SK-N-SH (cell line): Measurements from ENCODE around the gene NDRG2. TPM values are rescaled to one million over a fixed set of nuclear protein-coding genes. Genes with fewer than 3 reads are reported as not detected.

ENCODE experiments used
- CTCF ChIA-PET: fragments of 300-600, 350-600 bp; formaldehyde crosslinking; extraction: SDS; loops from one replicate; lab custom pipeline; 2021; lab: Yijun Ruan, JAX
- POLR2A ChIA-PET: fragments of 350-600 bp; sonication (Branson Sonifier 250); formaldehyde crosslinking; extraction: SDS; loops from one replicate; lab custom pipeline; 2020; ENCODE audit warnings: antibody characterized with exemption, inconsistent platforms; lab: Yijun Ruan, JAX
- DNase-seq: peaks from one replicate; pipeline ENCODE4 v3.0.0; 2012
- H2AFZ ChIP-seq: fragments of 200-600 bp; sonication (generic); 2 replicates; pipeline ENCODE4 v1.8.1; 2016; ENCODE audit warnings: antibody characterized with exemption, mild to moderate bottlenecking, low read depth
- H3F3A ChIP-seq: fragments of 200-600 bp; sonication (generic); replicated peaks from 2 replicates; pipeline ENCODE3; 2016; ENCODE audit warnings: antibody characterized with exemption, mild to moderate bottlenecking; ENCODE audit not compliant: insufficient read depth
- H3K27ac ChIP-seq, 2 experiments: fragments of 200-500 bp in 1 of 2; fragments of 200-600 bp in 1 of 2; sonication (Bioruptor generic) in 1 of 2; sonication (generic), shearing (Covaris generic) in 1 of 2; 2 replicates each; pipeline versions ENCODE4 v1.5.1 to v1.6.1; 2014 to 2016; ENCODE audit warnings: low read depth in 2 of 2, inconsistent platforms in 1 of 2, low read length in 1 of 2, mild to moderate bottlenecking in 1 of 2, mixed read lengths in 1 of 2
- H3K27me3 ChIP-seq: fragments of 200-600 bp; sonication (generic), shearing (Covaris generic); 2 replicates; pipeline ENCODE4 v1.6.1; 2016; ENCODE audit warnings: mixed run types; ENCODE audit not compliant: insufficient read depth
- H3K36me3 ChIP-seq, 2 experiments: fragments of 200-500 bp in 1 of 2; fragments of 200-600 bp in 1 of 2; sonication (Bioruptor generic) in 1 of 2; sonication (generic) in 1 of 2; replicated peaks in 1 of 2; 2 replicates each; pipeline versions ENCODE3 to v1.5.1; 2014 to 2016; ENCODE audit warnings: low read length in 1 of 2, mild to moderate bottlenecking in 1 of 2; ENCODE audit not compliant: insufficient read depth in 2 of 2, control insufficient read depth in 1 of 2
- H3K4me1 ChIP-seq, 2 experiments: fragments of 200-500 bp in 1 of 2; fragments of 200-600 bp in 1 of 2; sonication (Bioruptor generic) in 1 of 2; sonication (generic), shearing (Covaris generic) in 1 of 2; 2 replicates each; pipeline versions ENCODE4 v1.5.1 to v1.6.1; 2014 to 2016; ENCODE audit warnings: low read depth in 1 of 2, low read length in 1 of 2, mixed run types in 1 of 2; ENCODE audit not compliant: insufficient read depth in 2 of 2, control insufficient read depth in 1 of 2
- H3K4me2 ChIP-seq: fragments of 200-600 bp; sonication (generic), shearing (Covaris generic); 2 replicates; pipeline ENCODE4 v1.6.1; 2017; ENCODE audit warnings: mixed run types
- H3K4me3 ChIP-seq, 2 experiments: fragments of 200-500 bp in 1 of 2; fragments of 200-600 bp in 1 of 2; sonication (Bioruptor generic) in 1 of 2; sonication (generic), shearing (Covaris generic) in 1 of 2; 2 replicates each; pipeline versions ENCODE4 v1.5.1 to v1.8.1; 2014 to 2016; ENCODE audit warnings: low read depth in 2 of 2, inconsistent platforms in 1 of 2, low read length in 1 of 2, mild to moderate bottlenecking in 1 of 2, mixed read lengths in 1 of 2, moderate library complexity in 1 of 2
- H3K79me2 ChIP-seq: fragments of 200-600 bp; sonication (generic); 2 replicates; pipeline ENCODE4 v1.8.1; 2017; ENCODE audit warnings: mild to moderate bottlenecking; ENCODE audit not compliant: insufficient read depth
- H3K9ac ChIP-seq: fragments of 200-600 bp; sonication (generic); 2 replicates; pipeline ENCODE4 v1.6.1; 2017; ENCODE audit warnings: mixed run types
- H3K9me2 ChIP-seq: fragments of 200-600 bp; sonication (generic); 2 replicates; pipeline ENCODE4 v1.6.1; 2017; ENCODE audit warnings: mixed run types
- H3K9me3 ChIP-seq: fragments of 200-600 bp; sonication (generic); 2 replicates; pipeline ENCODE4 v1.6.1; 2017; ENCODE audit warnings: mixed run types, mild to moderate bottlenecking, moderate library complexity
- H4K20me1 ChIP-seq: fragments of 200-600 bp; sonication (generic); 2 replicates; pipeline ENCODE4 v1.6.1; 2017; ENCODE audit warnings: mild to moderate bottlenecking, mixed run types; ENCODE audit not compliant: insufficient read depth
- CHD2 ChIP-seq: fragments of 150-350 bp; IDR thresholded peaks from 2 replicates; pipeline ENCODE4 v1.6.1; 2018; ENCODE audit warnings: low read length; ENCODE audit not compliant: partially characterized antibody
- ELF1 ChIP-seq: IDR thresholded peaks from 2 replicates; pipeline ENCODE4 v1.4.0; 2012
- FOSL2 ChIP-seq: IDR thresholded peaks from 2 replicates; pipeline ENCODE4 v1.4.0; 2012; ENCODE audit warnings: low read depth, mild to moderate bottlenecking, moderate library complexity, borderline replicate concordance
- FOXM1 ChIP-seq: IDR thresholded peaks from 2 replicates; pipeline ENCODE4 v1.4.0; 2012; ENCODE audit warnings: low read depth, mild to moderate bottlenecking
- GATA2 ChIP-seq: sonication (generic); formaldehyde crosslinking; IDR thresholded peaks from 2 replicates; pipeline ENCODE4 v1.5.0; 2020; ENCODE audit warnings: mild to moderate bottlenecking, missing genetic modification reagents
- NFIC ChIP-seq: IDR thresholded peaks from 2 replicates; pipeline ENCODE4 v1.4.0; 2012; ENCODE audit warnings: borderline replicate concordance
- POLR2AphosphoS5 ChIP-seq: IDR thresholded peaks from 2 replicates; pipeline ENCODE4 v1.6.1; 2012; ENCODE audit warnings: low read depth, low read length
- RCOR1 ChIP-seq: fragments of 150-350 bp; IDR thresholded peaks from 2 replicates; pipeline ENCODE4 v1.6.1; 2017; ENCODE audit warnings: antibody characterized with exemption, low read length
- RFX5 ChIP-seq: IDR thresholded peaks from 2 replicates; pipeline ENCODE4 v1.6.1; 2012; ENCODE audit warnings: mild to moderate bottlenecking, improper control_type of control experiment, low read length
- SMC3 ChIP-seq: IDR thresholded peaks from 2 replicates; pipeline ENCODE4 v1.6.1; 2012; ENCODE audit warnings: low read depth, low read length, improper control_type of control experiment
- TEAD4 ChIP-seq: IDR thresholded peaks from 2 replicates; pipeline ENCODE4 v1.4.0; 2012; ENCODE audit warnings: mild to moderate bottlenecking, borderline replicate concordance; ENCODE audit not compliant: insufficient read depth
- YY1 ChIP-seq: IDR thresholded peaks from 2 replicates; pipeline ENCODE4 v1.4.0; 2012; ENCODE audit warnings: low read depth, mild to moderate bottlenecking
- WGBS: methylation state at CpG from one replicate; pipeline ENCODE4 v1.1.6; 2017; ENCODE audit warnings: low lambda C conversion rate; 5-methylcytosine and 5-hydroxymethylcytosine counted together
- polyA plus RNA-seq, 3 experiments: library from polyadenylated mRNA; depleted of rRNA; stranded (reverse); fragments of >200 nt; gene quantifications; 2 replicates each; pipeline ENCODE4 v1.2.3, GENCODE V29; 2012
- TF ChIP-seq, protein P1 (sequence below): IDR thresholded peaks from 2 replicates; pipeline ENCODE4 v1.4.0; 2012; ENCODE audit warnings: low read depth, borderline replicate concordance
- TF ChIP-seq, protein P2 (sequence below): IDR thresholded peaks from 2 replicates; pipeline ENCODE4 v1.6.1; 2012; ENCODE audit warnings: mild to moderate bottlenecking, low read depth, low read length, moderate library complexity
- TF ChIP-seq, protein P3 (sequence below): IDR thresholded peaks from 2 replicates; pipeline ENCODE4; 2012
- TF ChIP-seq, protein P4 (sequence below): fragments of 150-350 bp; IDR thresholded peaks from 2 replicates; pipeline ENCODE4 v1.6.1; 2017; ENCODE audit warnings: antibody characterized with exemption, low read length, low read depth, borderline replicate concordance

Gene NDRG2
- polyA plus RNA-seq, 1 of the 3 experiments (the other 2 are of a cell fraction): 15.8 TPM

DNA sequence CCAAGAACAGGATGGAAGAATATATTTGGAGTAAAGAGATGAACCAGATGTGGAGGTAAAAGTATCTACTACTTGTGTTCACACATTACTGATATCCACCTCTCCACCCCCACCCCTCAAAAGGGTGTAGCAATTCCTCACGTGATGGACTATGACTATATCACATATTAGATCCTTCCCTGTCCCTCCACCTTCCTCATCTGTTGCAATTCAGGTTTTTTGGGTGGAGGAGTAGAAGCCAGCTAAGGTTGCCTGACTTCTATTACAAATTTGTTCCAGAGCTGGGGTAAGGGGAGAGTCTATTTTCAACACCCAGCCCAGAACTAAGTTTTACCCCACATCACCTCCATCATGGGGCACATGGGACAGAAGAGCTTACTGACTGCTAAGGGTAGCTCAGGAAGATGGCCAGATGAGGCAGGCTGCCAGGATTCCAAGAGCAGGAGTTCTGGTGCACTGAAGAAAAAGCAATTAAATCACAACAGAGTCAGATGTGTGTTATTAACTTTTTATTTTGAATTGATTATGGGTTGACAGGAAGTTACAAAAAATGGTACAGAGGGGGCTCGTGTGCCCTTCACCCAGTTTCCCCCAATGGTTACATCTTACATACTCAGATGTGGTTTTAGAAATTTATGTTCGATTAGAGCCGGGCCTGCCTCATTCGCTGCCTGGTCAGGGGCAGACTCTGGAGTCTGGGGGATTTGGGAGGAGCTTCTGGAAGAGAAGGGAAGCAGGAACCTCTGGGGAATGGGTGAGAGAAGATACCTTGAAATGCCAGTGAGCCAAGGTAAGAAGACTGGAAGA is 7.7 kb upstream of the NDRG2 start:
- H3K9me3 ChIP-seq: no peaks in the 10 kb centered on the region
- ChIA-PET POLR2A (no interaction called here), CTCF (interaction anchor here (0.9 to 7.5 kb wide), 6 partner anchors 7 to 71 kb away, joined by 4 to 73 read pairs (median 10); partner anchors contain the start of gene ZNF219)
- H3K79me2 ChIP-seq: no peaks in the 10 kb centered on the region
- H3F3A ChIP-seq: no peaks in the 10 kb centered on the region
- DNase-seq: no peak
- no peak overlapping the region for H3K4me3 ChIP-seq
- 38% methylated on average over 5 of the region's 5 CpGs for WGBS
- H4K20me1 ChIP-seq: no peaks in the 10 kb centered on the region
- no peak overlapping the region for H2AFZ ChIP-seq
- H3K9me2 ChIP-seq: no peaks in the 10 kb centered on the region
- H3K36me3 ChIP-seq: no peaks in the 10 kb centered on the region
- no peak overlapping the region for H3K27ac ChIP-seq
- peaks cover 42% of the 10 kb centered on the region; the same call in 1 of the 2 replicates for H3K27me3 ChIP-seq
- no peaks in the 10 kb centered on the region for H3K4me1 ChIP-seq
- no peak for TF ChIP-seq RFX5
- TF ChIP-seq POLR2AphosphoS5: no peak
- TF ChIP-seq, protein P1, sequence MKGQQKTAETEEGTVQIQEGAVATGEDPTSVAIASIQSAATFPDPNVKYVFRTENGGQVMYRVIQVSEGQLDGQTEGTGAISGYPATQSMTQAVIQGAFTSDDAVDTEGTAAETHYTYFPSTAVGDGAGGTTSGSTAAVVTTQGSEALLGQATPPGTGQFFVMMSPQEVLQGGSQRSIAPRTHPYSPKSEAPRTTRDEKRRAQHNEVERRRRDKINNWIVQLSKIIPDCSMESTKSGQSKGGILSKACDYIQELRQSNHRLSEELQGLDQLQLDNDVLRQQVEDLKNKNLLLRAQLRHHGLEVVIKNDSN: no peak
- TF ChIP-seq, protein P2, sequence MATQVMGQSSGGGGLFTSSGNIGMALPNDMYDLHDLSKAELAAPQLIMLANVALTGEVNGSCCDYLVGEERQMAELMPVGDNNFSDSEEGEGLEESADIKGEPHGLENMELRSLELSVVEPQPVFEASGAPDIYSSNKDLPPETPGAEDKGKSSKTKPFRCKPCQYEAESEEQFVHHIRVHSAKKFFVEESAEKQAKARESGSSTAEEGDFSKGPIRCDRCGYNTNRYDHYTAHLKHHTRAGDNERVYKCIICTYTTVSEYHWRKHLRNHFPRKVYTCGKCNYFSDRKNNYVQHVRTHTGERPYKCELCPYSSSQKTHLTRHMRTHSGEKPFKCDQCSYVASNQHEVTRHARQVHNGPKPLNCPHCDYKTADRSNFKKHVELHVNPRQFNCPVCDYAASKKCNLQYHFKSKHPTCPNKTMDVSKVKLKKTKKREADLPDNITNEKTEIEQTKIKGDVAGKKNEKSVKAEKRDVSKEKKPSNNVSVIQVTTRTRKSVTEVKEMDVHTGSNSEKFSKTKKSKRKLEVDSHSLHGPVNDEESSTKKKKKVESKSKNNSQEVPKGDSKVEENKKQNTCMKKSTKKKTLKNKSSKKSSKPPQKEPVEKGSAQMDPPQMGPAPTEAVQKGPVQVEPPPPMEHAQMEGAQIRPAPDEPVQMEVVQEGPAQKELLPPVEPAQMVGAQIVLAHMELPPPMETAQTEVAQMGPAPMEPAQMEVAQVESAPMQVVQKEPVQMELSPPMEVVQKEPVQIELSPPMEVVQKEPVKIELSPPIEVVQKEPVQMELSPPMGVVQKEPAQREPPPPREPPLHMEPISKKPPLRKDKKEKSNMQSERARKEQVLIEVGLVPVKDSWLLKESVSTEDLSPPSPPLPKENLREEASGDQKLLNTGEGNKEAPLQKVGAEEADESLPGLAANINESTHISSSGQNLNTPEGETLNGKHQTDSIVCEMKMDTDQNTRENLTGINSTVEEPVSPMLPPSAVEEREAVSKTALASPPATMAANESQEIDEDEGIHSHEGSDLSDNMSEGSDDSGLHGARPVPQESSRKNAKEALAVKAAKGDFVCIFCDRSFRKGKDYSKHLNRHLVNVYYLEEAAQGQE: no peak
- TF ChIP-seq CHD2: no peak
- TF ChIP-seq RCOR1: no peak
- no peak for TF ChIP-seq GATA2
- TF ChIP-seq, protein P3, sequence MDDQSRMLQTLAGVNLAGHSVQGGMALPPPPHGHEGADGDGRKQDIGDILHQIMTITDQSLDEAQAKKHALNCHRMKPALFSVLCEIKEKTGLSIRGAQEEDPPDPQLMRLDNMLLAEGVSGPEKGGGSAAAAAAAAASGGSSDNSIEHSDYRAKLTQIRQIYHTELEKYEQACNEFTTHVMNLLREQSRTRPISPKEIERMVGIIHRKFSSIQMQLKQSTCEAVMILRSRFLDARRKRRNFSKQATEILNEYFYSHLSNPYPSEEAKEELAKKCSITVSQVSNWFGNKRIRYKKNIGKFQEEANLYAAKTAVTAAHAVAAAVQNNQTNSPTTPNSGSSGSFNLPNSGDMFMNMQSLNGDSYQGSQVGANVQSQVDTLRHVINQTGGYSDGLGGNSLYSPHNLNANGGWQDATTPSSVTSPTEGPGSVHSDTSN: no peak
- TF ChIP-seq YY1: no peak
- H3K4me2 ChIP-seq: no peak overlapping the region
- H3K9ac ChIP-seq: no peak overlapping the region

DNA sequence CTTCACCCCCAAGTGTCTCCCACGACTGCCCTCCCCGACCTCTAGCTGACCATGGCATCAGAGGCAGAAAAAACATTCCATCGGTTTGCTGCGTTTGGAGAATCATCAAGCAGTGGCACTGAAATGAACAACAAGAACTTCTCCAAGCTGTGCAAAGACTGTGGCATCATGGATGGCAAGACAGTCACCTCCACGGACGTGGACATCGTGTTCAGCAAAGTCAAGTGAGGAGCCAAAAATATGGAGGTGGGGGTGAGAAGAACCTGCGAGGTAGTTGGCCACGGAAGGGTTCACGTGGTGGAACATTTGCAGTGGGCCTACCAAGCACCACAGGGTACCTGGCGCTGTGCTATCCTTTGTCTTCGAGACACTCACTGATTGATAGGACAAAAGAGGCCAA is 5.7 kb upstream of the NDRG2 start:
- POLR2A ChIA-PET: no interaction called here
- H3K27me3 ChIP-seq: peaks cover 42% of the 10 kb centered on the region; the same call in 1 of the 2 replicates
- no peak for DNase-seq
- TF ChIP-seq POLR2AphosphoS5 (no peak), TEAD4 (no peak), ELF1 (no peak), NFIC (no peak), SMC3 (no peak), FOXM1 (no peak), FOSL2 (no peak)
- TF ChIP-seq, protein P3: no peak
- TF ChIP-seq, protein P4, sequence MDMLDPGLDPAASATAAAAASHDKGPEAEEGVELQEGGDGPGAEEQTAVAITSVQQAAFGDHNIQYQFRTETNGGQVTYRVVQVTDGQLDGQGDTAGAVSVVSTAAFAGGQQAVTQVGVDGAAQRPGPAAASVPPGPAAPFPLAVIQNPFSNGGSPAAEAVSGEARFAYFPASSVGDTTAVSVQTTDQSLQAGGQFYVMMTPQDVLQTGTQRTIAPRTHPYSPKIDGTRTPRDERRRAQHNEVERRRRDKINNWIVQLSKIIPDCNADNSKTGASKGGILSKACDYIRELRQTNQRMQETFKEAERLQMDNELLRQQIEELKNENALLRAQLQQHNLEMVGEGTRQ: no peak

More for the DNA sequence above, 5.7 kb upstream of the NDRG2 start:
- H4K20me1 ChIP-seq: no peaks in the 10 kb centered on the region
- 60% methylated on average over 12 of the region's 12 CpGs for WGBS
- H3K4me2 ChIP-seq: no peak overlapping the region
- H3F3A ChIP-seq: no peaks in the 10 kb centered on the region
- H3K4me1 ChIP-seq: peaks cover 0 to 3% of the 10 kb centered on the region in 2 experiments; a peak in 1 of 4 replicates
- H3K9me2 ChIP-seq: no peaks in the 10 kb centered on the region
- H3K9ac ChIP-seq: no peak overlapping the region
- H3K9me3 ChIP-seq: no peaks in the 10 kb centered on the region
- H3K36me3 ChIP-seq: no peaks in the 10 kb centered on the region
- H3K79me2 ChIP-seq: no peaks in the 10 kb centered on the region
- H3K27ac ChIP-seq: no peak overlapping the region
- no peak overlapping the region for H2AFZ ChIP-seq
- CTCF ChIA-PET: interaction anchor here (0.9 to 7.5 kb wide), 6 partner anchors 9 to 73 kb away, joined by 3 to 73 read pairs (median 10); no protein-coding TSS in a partner anchor
- no peak overlapping the region for H3K4me3 ChIP-seq
